Brain microvascular endothelial cell (primary cell): ENCODE results near the gene RTN4RL1.

Source experiments
- DNase-seq: peaks from one replicate; pipeline ENCODE4 v3.0.0-alpha.2; 2020
- H3K27ac ChIP-seq: fragments of 250-450 bp; sonication (Bioruptor Pico); 2 replicates; pipeline ENCODE4 v1.5.1; 2020; ENCODE audit warnings: mild to moderate bottlenecking, moderate library complexity
- H3K27me3 ChIP-seq: fragments of 250-450 bp; sonication (Bioruptor Pico); replicated peaks from 2 replicates; pipeline ENCODE4 v1.5.1; 2020; ENCODE audit warnings: mild to moderate bottlenecking
- H3K36me3 ChIP-seq: fragments of 250-450 bp; sonication (Bioruptor Pico); replicated peaks from 2 replicates; pipeline ENCODE4 v1.5.1; 2020; ENCODE audit warnings: mild to moderate bottlenecking
- H3K4me3 ChIP-seq: 2 replicates; pipeline ENCODE4 v1.5.1; 2011; ENCODE audit warnings: low read depth, mild to moderate bottlenecking, control low read depth, low read length, moderate library complexity
- CTCF ChIP-seq: IDR thresholded peaks from 2 replicates; pipeline ENCODE4 v1.5.1; 2011; ENCODE audit warnings: low read depth, mild to moderate bottlenecking, moderate library complexity, low read length, control low read depth, inconsistent platforms; ENCODE audit errors: missing control alignments
- in situ Hi-C: cut with HindIII; loops from 2 replicates; pipeline ENCODE4 v1.10.0; 2017; ENCODE audit warnings: low sequenced_read_pairs, low pct_ligation_motif_present

Gene RTN4RL1

GRCh38 chr17:1999557-2000251 is 25.4 kb downstream of the RTN4RL1 start:
- DNase-seq: no peak

GRCh38 chr17:1997927-1998742 is 27.0 kb downstream of the RTN4RL1 start:
- no peak for DNase-seq
- in situ Hi-C loops: no loop called here
- no peaks in the 10 kb centered on the region for H3K27me3 ChIP-seq
- H3K27ac ChIP-seq: no peak overlapping the region
- H3K36me3 ChIP-seq: no peaks in the 10 kb centered on the region
- no peak for TF ChIP-seq CTCF
- peak overlapping the region; percentile 32 for H3K4me3 ChIP-seq

More at GRCh38 chr17:1999557-2000251, 25.4 kb downstream of the RTN4RL1 start:
- no peak for TF ChIP-seq CTCF
- H3K27me3 ChIP-seq: no peaks in the 10 kb centered on the region
- H3K36me3 ChIP-seq: no peaks in the 10 kb centered on the region
- in situ Hi-C loops: no loop called here
- no peak overlapping the region for H3K27ac ChIP-seq
- H3K4me3 ChIP-seq: no peak overlapping the region

- in situ Hi-C loops: no loop called here
- no peaks in the 10 kb centered on the region for H3K36me3 ChIP-seq
- no peak for DNase-seq
- no peak overlapping the region for H3K4me3 ChIP-seq
- H3K27ac ChIP-seq: no peak overlapping the region
- TF ChIP-seq CTCF: no peak
- H3K27me3 ChIP-seq: no peaks in the 10 kb centered on the region
Observed at GRCh38 chr17:1997289-1997926, 27.7 kb downstream of the RTN4RL1 start.

GRCh38 chr17:1996800-1997288 is 28.3 kb downstream of the RTN4RL1 start:
- in situ Hi-C loops: no loop called here

More at GRCh38 chr17:1996800-1997288, 28.3 kb downstream of the RTN4RL1 start:
- H3K4me3 ChIP-seq: no peak overlapping the region
- H3K27ac ChIP-seq: no peak overlapping the region
- no peaks in the 10 kb centered on the region for H3K27me3 ChIP-seq
- DNase-seq: no peak
- H3K36me3 ChIP-seq: no peaks in the 10 kb centered on the region
- no peak for TF ChIP-seq CTCF
